GM18951 (cell line): ENCODE data around the gene ZSCAN16.
"Not testable (repeated sequence)": the region's sequence is repeated elsewhere in the genome, so short reads cannot be mapped to it uniquely, and the experiment has no call there.

Experiments used
- POLR2A ChIP-seq: IDR thresholded peaks from 4 replicates; pipeline ENCODE4 v1.6.1; 2011; ENCODE audit warnings: mild to moderate bottlenecking; ENCODE audit not compliant: insufficient read length, insufficient read depth; ENCODE audit errors: extremely low read depth
- in situ Hi-C: fragments of 300-500 bp; cut with MboI; formaldehyde crosslinking; loops from one replicate; pipeline ENCODE4 v1.12.0; 2022; ENCODE audit warnings: low sequenced_read_pairs, mixed read lengths, inconsistent platforms; ENCODE audit not compliant: unreplicated experiment

ZSCAN16 gene

DNA sequence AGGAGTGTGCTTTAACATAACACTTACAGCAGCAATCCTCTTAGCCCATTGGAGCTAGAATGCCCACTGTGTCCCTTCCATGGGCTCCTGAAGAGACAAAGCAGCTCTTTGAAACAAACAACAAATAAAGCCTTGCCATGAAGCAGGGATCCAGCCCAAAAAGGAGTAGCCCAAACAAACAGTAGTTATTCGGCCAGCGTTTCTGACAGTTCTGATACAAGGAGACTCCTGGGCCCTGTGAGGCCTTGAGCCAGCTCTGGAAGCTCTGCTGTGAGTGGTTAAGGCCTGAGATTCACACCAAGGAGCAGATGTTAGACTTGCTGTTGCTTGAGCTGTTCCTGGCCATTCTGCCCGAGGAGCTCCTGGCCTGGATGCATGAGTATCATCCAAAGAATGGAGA, 16.9 kb upstream of the ZSCAN16 start:
- in situ Hi-C loops, result no loop called here
- no peak for TF ChIP-seq POLR2A

DNA sequence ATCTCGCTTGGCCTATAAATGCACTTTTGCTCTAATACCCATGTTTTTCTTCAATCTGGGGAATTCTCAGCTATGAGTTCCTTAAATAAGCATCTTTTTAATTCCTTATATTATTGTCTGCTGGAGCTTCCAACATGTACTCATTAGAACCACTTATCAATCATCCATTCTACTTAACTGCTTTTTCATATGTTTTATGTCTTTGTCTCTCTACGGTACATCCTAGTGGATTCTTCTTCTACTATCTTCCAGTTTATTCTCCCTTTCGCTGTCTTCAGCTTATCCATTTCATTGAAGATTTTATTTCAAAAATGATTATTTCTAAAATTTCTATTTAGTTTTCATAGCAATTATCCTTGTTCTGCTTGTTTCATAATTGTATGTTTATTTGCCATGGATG, 12.4 kb upstream of the ZSCAN16 start:
- in situ Hi-C loops, result no loop called here
- TF ChIP-seq POLR2A, result no peak

DNA sequence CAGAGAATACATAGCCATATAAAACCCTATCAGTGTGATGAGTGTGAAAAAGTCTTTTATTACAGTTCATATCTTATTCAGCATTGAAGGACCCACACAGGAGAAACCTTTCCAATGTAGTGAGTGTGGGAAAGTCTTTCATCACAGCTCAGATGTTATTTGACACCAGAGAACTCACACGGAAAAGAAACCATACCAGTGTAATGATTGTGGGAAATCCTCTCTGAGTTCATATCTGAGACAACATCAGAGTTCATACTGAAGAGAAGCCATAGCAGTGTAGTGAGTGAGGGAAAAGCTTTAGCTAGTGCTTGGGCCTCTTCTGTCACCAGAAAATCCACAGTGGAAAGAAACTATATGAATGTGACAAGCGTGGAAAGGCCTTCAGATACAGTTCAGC, 8.6 kb upstream of the ZSCAN16 start:
- TF ChIP-seq POLR2A, result no peak
- in situ Hi-C loops, result no loop called here

DNA sequence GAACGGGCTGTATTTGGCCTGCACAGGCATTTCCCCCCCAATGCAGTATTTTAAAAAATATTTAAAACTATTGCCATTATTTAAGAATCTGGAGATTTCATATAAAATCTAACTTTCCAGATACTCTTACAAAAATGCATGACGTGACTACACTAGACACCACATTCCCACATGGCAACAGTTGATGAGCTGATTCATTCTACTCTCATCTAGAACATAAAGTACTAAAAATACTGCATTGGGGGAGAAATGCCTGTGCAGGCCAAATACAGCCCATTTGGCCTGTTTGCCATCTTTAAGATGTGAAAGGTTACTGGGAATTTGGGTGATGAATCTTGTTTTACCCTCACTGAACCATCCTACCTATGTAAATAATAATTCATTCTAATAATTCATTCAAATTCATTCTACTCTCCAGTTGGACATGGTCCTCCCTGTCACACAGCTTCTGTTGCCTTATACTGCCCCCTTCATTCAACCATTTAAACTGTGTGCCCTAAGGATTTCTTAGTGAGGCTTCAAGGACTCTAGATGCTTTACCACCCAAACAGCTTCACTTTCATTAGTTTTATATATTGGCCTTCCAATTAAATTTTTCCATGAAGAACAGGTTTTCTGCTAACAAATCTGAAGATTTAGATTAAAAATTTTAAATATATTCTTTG, 6.9 kb upstream of the ZSCAN16 start:
- no peak for TF ChIP-seq POLR2A
- in situ Hi-C loops, result no loop called here

DNA sequence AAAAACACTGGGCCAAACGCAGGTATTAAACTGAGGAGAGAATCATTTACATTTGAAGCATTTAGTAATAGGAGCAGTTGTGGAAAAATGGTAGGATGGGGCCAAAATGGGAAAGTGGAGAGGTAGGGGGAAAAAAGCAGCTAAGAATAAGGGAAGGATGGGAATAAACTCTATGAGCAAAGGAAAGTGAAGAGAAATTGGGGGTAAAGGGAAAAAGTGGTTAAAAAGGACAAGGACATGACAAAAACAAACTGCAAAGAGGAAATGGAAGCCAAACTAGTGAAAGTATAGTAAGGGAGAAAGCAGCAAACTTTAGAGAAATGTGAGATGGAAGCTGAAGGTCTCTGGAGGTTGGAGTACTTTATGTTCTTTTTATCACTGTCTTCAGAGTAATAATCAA, 6.2 kb upstream of the ZSCAN16 start:
- no peak for TF ChIP-seq POLR2A
- in situ Hi-C loops, result no loop called here

DNA sequence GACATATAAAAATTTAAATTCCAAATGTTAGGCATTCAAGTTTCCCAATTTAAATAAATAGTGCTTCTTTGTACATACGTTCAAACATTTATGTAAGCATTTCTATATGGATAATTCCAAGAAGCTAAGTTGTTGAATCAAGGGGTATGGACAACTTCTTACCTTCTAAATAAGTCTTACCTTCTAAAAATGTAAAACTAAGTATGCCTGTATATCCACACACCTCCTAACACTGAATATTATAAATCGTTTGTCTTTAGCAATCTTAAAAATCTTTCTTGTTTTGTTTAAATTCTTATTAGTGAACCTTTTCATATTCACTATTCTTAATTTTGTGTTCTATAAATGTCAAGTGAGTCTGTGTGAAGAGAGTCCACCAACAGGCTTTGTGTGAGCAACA, 2.5 kb upstream of the ZSCAN16 start:
- in situ Hi-C loops, result no loop called here
- no peak for TF ChIP-seq POLR2A

DNA sequence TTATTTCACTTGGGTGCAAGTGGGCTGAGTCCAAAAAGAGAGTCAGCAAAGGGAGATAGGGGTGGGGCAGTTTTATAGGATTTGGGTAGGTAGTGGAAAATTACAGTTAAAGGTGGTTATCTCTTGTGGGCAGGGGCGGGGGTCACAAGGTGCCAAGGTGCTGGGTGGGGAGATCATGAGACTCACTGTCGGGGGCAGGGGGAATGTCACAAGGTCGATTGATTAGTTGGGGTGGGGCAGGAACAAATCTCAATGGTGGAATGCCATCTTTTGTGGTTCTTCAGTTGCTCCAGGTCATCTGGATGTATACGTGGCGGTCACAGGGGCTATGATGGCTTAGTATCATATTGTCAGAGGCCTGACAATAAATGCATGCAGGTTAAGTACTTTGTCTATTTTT, 2.1 kb upstream of the ZSCAN16 start:
- in situ Hi-C loops, result not testable (repeated sequence)

DNA sequence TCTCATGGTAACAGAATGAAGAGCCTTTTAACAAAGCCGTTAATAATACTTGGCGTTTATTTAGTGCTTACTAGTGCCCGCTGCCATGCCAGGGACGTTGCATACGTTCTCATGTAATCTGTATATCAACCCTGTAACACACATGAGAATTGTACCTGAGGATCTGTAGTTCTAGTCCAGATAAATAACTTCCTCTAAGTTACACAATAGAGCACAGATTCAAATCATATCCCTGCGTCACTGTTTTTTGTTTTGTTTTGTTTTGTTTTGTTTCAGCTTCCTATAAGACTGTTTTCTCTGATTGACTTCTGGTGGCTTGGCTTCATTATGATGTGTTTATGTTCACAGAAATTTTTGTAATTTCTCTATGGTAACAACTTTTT, 553 bp downstream of the ZSCAN16 start:
- in situ Hi-C loops, result no loop called here
- TF ChIP-seq POLR2A, result no peak

DNA sequence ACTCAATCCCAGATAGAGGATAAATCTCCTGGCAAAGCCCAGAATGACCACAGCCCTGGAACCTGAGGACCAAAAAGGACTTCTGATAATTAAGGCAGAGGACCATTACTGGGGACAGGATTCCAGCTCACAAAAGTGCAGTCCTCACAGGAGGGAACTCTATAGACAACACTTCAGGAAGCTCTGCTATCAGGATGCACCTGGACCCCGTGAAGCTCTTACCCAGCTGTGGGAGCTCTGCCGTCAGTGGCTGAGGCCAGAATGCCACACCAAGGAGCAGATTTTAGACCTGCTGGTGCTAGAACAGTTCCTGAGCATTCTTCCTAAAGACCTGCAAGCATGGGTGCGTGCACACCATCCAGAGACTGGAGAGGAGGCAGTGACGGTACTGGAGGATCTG, 992 bp downstream of the ZSCAN16 start:
- in situ Hi-C loops, result no loop called here
- TF ChIP-seq POLR2A, result no peak

DNA sequence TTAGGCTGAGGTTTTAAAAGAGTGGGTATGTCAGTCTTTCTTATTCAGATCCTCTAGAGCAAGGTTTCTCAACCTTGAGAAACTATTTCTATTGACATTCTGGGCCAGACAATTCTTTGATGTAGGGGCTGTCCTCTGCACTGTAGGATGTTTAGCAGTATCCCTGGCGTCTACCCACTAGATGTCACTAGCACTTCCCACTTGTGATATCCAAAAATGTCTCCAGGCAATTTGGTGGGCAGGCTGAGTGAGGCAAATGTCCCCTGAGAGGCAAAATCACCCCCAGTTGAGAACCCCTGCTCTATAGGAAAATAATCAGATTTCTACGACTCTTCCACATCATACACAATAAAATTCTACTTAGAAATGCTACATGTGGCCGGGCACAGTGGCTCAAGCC, 9.6 kb downstream of the ZSCAN16 start:
- TF ChIP-seq POLR2A, result no peak
- in situ Hi-C loops, result loop anchor here (10.0 kb wide), 1 partner anchor 221 kb away; no protein-coding TSS in a partner anchor

DNA sequence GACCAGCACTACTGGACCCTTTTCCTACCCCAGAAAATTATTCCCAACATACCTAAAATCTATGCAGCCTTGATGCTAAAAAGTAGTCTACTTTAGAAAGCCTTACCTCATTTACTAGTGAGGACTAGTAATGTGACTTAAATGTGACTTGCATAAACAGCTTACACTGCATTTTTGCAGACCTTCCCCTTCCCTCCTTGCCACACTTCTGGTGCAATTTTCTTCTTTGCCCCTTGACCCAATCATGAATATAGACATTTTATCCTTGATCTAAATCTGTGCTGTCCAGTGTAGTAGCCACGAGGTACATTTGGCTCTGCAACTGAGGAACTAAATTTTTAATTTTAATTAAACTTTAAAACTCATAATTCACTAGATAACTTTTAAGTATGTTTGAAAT, 10.3 kb downstream of the ZSCAN16 start:
- TF ChIP-seq POLR2A, result no peak
- in situ Hi-C loops, result loop anchor here (10.0 kb wide), 1 partner anchor 220 kb away; no protein-coding TSS in a partner anchor

DNA sequence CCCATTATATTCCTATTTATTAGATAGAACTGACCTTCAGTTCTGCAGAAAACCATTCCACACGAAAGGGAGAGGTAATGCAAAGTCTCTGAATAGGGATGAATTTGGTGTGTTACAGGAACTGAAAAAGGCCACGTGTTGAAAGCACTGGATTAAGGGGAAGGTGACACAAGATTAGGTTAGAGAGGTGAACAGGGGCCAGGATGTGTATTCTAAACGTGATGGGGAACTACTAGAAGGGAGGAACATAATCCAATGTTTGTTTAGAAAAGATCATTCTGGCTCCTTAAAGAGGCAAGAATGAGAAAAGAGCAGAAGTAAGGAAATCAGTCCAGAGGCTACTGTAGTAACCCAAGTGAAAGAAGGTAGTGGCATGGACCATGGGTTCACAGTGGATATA, 11.0 kb downstream of the ZSCAN16 start:
- in situ Hi-C loops, result loop anchor here (10.0 kb wide), 1 partner anchor 219 kb away; no protein-coding TSS in a partner anchor
- TF ChIP-seq POLR2A, result no peak

DNA sequence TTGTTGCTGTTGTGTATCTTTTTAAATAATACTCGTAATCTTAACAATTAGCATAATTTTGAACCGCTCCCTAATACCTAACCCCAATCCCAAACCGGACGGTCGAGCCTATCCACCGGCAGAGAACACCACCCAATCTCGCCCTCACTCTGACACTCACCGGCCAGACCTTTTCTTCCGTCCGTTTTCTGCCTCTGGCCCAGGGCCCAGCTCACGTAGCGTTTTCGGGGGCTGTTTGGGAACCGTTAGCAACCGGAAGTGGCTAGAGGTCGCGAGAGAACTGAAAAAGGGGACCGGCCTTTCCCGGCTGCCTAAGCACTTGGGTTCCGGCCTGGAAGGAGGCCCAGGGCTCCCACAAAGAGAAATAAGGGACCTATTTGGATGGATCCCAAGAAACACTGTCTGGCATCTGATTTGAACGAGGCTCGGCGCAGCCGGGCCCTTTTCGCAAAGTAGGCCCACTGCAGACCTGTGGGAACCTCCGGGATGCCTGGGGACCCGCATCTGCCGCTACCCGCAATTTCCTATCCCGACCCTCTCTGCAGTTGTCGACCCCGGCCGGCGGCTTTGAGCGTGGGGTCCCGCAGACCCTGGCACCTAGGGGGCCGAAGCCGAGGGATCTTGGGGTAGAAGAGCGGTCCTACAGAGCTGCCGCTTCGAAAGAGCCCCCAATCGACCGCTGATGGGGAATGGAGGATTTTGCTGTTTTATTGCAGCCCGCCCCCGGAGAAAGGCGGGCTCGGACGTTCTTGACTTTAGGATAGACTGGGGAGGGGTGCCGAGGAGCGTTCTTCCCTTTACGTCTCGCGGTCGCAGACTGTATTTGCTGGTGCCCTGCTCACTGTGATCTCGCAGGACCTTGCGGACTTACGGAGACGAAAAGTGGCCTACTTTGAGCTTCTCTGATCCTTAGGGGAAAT, 12.4 kb downstream of the ZSCAN16 start:
- in situ Hi-C loops, result loop anchor here (10.0 kb wide), 1 partner anchor 218 kb away; no protein-coding TSS in a partner anchor
- TF ChIP-seq POLR2A, result peak; percentile 73

DNA sequence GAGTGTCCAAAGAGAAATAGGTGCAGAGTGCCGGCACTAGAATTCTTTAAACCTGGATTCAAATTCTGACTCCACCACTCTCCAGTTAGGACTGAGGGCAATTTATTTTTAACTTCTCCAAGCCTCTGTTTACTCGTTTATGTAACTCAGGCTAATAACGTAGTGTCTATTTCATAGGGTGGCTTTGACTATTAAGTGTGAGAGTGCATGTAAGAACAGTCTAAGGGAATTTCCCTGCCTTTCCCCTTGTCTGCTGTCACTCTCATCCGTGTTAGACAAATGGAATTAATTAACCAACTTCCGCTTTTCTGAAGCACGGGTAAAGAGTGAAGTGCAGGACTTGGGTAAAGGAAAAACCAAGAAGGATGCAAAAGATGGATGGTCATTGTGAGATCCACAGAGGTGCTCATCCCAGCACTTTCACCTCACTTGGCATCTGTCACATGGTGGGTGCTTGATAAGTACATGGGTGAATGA, 13.1 kb downstream of the ZSCAN16 start:
- in situ Hi-C loops, result loop anchor here (10.0 kb wide), 1 partner anchor 217 kb away; no protein-coding TSS in a partner anchor
- TF ChIP-seq POLR2A, result no peak
